ENCODE results near the gene LRCH3.

- TF ChIP-seq CTCF (IDR thresholded peaks at IDR 0.05) (no peak), POLR2A (IDR thresholded peaks at IDR 0.05) (no peak)
Observed at GRCh38 chr3:197820550-197821335, 29.7 kb downstream of the LRCH3 start.

All from heart left ventricle (tissue), 13 donors.